UCSD-AML1 (cell line): ENCODE data around the gene TF.

Experiments used
- DNase-seq: peaks from one replicate; lab custom pipeline; 2025; ENCODE audit not compliant: unreplicated experiment; lab: John Stamatoyannopoulos, UW

TF gene

GRCh38 chr3:133746712-133747066, 496 bp downstream of the TF start:
- no peak for DNase-seq

GRCh38 chr3:133747373-133747772, 1.2 kb downstream of the TF start:
- no peak for DNase-seq

GRCh38 chr3:133747907-133748639, 1.9 kb downstream of the TF start:
- no peak for DNase-seq

GRCh38 chr3:133749427-133750258, 3.5 kb downstream of the TF start:
- DNase-seq, result no peak

- DNase-seq, result no peak
Measured at GRCh38 chr3:133750259-133750656, 4.1 kb downstream of the TF start.

GRCh38 chr3:133753107-133753778, 7.0 kb downstream of the TF start:
- DNase-seq, result no peak

GRCh38 chr3:133753779-133754164, 7.6 kb downstream of the TF start:
- DNase-seq, result no peak

GRCh38 chr3:133754455-133754854, 8.3 kb downstream of the TF start:
- no peak for DNase-seq

GRCh38 chr3:133754973-133755828, 9.0 kb downstream of the TF start:
- DNase-seq, result no peak

GRCh38 chr3:133756716-133757694, 10.8 kb downstream of the TF start:
- DNase-seq, result no peak

GRCh38 chr3:133757701-133758567, 11.7 kb downstream of the TF start:
- DNase-seq, result no peak

GRCh38 chr3:133758568-133758928, 12.4 kb downstream of the TF start:
- DNase-seq, result no peak

GRCh38 chr3:133758964-133759739, 13.0 kb downstream of the TF start:
- DNase-seq, result no peak

GRCh38 chr3:133759740-133760305, 13.6 kb downstream of the TF start:
- DNase-seq, result no peak

- no peak for DNase-seq
Measured at GRCh38 chr3:133760916-133761315, 14.7 kb downstream of the TF start.

- DNase-seq, result no peak
Measured at GRCh38 chr3:133761605-133762484, 15.7 kb downstream of the TF start.

GRCh38 chr3:133762539-133762938, 16.3 kb downstream of the TF start:
- no peak for DNase-seq
